NCI-H82 treated with DMSO at 0.1 percent for 48 hours (cell line): ENCODE measurements around the gene ALOXE3.
A peak's percentile ranks its signal among the peaks of the same experiment; 100 is the strongest.
"Not testable (repeated sequence)": the region's sequence is repeated elsewhere in the genome, so short reads cannot be mapped to it uniquely, and the experiment has no call there.

Source experiments
- DNase-seq: peaks from one replicate; lab custom pipeline; 2025; ENCODE audit not compliant: unreplicated experiment; lab: John Stamatoyannopoulos, UW

The ALOXE3 gene

DNA sequence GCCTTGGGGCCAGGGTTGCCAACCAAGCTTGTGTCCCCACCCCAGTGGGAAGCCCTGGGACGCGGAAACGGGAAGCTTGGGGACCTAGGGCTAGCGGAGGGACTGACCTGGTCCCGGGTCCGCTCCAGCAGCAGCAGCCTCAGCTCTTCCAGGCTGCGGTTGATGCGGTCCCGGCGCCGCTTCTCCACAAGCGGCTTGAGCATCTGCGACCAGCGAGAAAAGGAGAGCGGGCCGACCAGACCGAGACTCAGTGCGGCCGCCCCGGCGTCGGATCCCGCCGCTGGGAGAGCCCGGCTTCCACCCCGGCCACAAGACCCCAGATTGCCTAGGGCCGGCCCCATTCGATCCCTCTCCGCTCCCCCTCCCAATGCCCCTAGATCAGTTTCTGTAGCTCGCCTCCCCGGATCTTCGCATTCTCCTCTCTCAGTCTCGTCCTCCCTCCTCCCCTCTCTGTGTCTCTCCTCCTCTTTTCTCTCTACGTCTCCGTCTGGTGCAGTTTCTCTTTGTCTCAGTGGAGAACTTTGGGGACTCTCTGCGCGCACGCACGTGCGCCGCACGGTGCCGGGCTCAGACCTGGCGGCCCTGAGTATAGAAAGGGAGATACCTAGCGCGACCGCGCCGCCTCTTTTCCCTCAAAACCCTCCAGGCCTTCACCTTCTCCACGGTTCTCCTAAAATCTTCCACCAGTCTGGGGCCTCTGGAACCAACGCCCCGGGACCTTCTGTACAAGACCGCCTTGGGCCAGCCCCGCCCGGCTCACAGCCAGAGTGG is 4.8 kb upstream of the ALOXE3 start:
- no peak for DNase-seq

DNA sequence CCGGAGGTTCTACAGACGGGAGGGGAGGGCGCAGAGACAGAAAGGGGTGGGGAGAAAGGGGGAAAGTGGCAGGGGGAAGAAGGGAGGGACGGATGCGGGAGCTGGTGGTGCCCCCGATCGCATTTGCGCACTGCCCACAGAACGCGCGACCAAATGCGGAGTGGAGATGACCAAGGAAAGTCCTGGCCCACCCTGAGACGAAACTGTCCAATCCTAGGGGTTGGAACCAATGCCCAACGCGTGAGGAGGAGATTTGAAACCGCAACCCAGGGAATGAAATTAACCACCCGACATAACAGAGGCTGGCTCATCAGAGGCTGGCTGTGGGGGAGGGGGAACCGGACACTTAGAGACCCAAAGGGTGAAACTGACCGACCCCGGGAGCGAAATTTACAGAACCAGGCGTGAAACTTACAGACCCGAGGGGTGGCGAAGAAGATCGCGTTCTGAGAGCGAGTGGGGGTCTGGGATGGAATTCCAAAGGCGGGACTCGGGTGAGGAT is 4.2 kb upstream of the ALOXE3 start:
- no peak for DNase-seq

DNA sequence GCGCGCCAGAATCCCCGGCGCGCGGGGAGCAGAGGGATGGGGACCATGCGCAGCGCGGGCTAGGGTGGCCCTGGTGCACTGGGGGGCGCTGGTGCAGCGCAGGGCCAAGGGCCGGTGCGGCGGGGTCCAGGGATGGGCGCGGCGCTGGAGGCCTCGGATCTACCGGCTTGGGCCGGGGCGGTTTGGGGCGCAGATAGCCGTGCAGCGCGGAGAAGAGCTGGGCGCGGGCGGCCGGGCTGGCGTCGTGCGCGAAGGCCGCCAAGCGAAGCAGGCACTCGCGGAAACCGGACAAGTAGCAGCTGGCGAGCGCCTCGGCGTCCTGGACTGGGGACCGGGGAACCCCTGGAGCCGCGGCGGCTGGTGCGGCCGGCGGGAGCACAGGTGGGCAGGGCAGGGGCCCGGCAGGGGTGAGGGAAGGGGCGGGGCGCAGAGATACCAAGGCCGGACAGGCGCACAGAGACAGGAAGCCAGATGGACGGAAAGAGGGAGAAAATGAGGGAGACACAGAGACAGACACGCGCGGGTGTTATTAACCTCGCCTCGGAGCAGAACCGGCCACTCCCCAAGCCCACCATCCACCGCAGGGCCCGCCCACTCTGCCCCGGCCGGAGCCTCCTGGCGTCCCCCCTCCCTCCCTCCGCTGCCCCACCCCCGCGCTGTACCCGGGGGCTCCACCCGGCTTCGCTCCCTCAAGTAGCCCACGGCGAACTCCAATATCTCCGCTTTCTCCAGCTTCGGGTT is 3.5 kb upstream of the ALOXE3 start:
- no peak for DNase-seq

DNA sequence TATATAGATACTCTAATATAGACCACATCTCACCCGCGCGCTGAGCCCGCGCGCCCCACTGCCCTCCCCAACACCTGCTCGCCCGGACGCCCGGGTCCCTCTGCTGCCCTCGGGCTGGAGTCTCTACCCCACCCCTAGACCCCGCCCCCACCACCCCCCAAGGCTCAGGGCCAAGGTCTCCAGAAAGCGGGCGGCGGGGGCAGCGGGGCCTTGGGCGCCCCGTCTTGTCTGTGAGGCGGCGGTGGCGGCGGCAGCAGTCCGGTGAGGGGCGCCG is 3.0 kb upstream of the ALOXE3 start:
- no peak for DNase-seq

DNA sequence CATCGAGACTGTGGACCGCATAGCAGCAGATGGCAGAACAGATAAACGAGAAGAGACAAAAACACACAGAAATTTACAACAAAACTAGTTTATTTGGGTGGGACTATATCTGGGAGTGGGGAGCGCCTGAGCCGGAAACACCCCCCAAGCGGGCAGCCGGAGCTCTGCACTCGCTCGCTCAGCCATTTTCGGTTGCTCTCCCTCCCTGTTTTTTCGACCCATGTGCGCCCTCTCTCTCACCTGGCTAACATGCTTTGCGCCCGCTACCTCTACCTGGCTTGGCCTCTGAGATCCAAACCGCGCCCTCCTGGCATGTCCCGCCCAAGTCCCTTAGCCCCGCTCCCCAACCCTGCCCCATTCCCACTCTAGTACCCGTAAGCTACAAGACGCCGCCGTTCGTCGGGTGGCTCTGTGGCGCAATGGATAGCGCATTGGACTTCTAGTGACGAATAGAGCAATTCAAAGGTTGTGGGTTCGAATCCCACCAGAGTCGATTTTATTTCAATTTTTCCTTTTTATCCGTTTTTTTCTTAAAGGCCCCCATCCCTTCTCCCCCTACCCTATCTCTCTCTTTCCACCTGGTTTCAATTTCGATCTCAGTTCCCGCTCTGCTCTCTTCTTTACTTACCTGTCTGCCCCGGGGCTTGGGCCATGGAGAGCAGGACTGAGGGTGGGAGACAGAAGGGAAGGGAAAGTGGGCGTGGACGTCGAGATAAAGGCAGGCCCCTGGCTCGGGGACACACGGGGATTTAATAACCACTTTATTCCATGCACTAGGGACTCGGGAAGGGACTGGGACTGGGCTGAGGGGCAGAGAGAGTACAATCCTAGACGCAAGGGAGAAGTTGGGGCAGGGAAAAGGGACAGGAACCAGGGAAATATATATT is 2.4 kb upstream of the ALOXE3 start:
- DNase-seq: peak; percentile 89

DNA sequence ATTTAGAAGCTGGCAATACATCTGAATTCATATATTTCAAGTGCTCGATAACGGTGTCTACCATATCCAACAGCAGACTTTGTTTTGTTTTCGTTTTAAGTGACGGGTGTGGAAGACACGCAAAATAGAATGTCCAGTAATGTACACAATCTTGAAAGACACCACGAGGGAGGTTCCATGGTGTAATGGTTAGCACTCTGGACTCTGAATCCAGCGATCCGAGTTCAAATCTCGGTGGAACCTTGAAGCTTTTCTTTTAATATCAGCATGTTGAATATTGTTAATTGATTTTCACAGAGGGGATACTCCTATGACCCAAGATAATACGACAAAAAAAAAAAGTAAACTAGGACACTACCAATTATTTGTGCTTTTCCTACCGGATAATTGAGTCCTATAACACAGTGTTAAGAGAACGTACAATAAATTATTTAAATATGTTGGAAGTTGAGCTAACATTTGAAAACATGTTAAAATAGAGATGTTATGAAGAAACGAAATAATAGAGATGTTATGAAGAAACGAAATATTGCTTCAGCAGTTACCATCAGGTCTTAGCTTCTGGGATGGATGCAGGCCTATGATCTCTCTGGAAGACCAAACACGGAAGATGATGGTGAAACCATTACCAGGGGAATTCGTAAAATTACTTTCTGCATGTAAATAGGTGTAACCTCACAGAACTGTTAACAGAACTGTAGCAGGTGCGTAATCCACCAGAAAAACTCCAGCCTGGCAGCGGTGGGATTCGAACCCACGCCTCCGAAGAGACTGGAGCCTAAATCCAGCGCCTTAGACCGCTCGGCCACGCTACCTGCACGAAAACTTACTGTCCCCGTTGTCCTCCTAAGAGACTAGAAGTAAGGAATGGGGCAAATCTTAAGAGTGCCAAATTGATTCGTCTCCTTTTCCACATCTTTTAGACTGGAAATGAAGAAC is 1.5 kb upstream of the ALOXE3 start:
- peak; percentile 95 for DNase-seq

DNA sequence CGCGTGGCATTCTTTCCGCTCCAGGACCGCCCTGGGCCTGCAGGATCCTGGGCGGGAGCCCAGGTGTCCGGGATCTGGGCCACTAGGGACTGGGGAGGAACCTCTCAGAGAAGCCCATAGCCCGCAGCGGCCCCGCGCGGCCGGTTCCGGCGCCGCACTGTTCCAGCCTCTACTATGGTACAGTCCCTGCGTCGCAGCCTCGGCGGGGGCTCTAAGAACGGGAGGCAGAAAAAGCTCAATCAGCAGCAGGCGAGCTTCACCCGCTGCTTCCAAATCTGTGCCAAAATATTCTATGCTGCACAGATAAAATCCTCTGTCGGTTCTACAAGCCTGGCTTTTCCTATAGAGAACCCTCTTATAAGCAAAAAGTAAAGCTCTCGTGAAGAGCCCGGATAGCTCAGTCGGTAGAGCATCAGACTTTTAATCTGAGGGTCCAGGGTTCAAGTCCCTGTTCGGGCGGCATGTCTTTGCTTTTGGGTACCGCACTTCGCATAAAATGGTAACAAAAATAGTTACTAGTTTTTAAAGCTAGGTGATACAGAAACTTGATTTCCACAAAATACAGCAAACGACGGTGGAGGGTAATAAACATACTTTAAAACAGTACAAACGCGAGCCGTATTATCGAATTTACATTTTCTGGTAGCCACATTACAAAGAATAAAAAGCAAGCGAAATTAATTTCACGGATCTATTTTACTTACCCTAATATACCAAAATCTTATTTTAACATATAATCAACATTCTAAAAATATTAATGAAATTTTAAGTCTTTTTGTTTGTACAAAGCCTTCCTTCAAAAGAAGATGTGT is 661 bp upstream of the ALOXE3 start:
- DNase-seq: peak; percentile 90

DNA sequence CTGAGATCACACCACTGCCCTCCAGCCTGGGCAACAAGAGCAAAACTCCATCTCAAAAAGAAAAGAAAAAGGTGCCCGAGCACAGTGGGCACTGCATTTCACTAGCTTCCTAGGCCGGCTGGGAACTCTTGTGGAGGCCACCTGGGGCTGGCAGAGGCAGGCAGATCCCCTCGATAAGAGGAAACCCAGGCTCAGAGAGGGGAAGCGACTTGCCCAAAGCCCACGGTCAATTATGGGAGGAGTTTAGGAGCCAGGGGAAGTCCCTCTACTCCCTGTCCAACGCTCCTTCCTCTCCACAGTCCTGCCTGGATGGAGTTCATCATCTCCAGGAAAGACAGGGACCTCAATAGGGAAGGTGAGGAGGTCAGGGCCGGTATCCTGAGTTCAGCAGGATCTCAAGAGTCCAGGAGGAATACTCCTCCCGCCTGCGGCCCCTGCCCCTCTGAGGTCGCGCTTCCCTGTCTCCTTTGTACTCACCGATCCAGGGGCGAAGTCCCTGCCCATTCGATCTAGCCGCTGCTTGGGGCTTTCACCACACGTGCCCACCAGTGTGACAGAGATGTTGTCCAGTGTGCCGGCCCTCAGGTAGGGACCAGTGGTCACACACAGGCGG is 841 bp downstream of the ALOXE3 start:
- DNase-seq: no peak

DNA sequence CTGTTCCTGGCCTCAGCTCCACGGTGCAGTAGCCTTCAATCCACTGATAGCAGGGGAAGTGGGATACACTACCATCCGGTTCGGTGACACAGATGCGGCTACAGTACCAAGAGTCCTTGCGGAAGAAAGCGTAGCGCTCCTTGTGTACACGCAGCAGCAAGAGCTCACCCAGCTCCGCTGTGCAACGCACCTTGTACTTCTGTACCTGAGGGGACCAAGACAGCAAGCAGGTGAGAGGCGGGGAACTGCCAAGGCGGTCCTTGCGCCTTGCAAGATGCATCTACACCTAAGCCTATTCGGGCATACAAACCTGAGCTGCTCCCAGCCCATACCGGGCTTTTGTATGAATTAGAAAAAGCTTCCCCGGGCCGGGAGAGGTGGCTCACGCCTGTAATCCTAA is 1.5 kb downstream of the ALOXE3 start:
- no peak for DNase-seq

DNA sequence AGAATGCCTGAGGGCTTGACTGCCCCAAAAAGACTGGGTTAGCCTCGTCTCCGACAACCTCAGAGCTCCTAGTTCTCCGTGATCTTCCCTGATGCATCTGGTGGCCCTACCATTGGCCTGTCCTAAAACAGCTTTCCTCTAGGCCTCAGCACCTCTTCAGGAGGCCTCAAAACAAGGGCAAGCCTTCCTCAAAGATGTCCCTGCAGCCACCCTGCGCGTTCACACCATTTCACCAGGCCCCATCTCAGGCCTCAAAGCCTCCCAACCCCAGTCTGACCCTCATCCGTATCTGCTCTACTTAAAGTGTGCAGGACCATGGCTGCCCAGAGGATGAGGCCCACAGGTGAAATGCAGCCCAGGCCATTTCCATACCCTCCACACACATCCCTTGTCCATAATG is 7.4 kb downstream of the ALOXE3 start:
- no peak for DNase-seq

DNA sequence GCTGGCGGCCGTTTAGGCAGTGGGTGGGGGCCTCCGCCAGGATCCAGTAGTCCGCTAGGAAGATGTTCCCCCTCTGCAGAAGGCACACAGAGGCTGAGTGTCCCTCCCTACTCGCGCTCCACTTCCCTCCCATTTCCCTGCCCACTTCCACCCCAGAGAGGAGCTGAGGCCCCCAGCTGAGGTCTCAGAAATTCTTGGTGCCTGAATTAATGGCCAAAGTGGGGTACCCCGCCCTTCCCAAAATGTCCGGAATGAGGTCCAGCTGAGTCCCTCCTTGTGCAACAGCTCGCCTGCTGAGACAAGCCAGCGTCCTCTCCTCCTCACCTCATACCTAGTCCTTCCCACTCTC is 7.9 kb downstream of the ALOXE3 start:
- no peak for DNase-seq

DNA sequence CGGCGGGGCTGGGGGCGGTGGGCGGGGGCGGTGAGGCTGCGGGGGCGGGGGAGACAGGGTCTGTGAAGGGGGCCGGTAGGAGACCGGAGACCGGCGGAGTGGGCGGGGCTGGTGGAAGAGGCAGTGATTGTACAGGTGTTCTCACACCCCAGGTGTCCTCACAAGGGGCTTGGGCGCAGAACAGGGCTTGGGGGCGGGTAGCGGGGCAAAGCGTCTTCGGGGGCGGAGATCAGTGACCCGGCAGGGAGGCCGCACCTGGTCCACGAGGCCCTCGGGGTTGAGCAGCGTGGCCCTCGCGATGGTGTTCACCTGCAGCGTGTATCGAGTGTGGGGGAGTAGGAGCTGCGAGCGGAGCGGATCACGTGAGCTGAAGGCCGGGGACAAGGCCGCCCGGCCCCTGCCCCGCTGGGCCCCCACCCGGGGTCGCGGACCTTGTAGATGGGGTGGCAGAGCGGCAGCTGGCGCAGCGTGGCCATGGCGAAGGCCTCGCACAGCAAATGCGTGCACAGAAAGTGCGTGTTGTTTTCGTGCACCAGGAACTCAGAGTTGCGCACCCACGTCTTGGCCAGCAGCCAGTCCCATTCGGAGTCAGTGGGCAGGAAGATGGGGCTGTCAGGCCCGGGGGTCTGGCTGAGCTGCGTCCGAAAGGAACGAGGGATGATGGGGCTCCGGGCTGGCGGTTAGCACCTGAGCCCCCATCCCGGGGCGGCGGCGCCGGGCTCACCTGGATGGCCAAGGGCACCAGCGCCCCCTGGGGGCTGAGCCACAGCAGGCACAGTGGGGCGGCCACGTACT is 8.5 kb downstream of the ALOXE3 start:
- peak; percentile 37 for DNase-seq

DNA sequence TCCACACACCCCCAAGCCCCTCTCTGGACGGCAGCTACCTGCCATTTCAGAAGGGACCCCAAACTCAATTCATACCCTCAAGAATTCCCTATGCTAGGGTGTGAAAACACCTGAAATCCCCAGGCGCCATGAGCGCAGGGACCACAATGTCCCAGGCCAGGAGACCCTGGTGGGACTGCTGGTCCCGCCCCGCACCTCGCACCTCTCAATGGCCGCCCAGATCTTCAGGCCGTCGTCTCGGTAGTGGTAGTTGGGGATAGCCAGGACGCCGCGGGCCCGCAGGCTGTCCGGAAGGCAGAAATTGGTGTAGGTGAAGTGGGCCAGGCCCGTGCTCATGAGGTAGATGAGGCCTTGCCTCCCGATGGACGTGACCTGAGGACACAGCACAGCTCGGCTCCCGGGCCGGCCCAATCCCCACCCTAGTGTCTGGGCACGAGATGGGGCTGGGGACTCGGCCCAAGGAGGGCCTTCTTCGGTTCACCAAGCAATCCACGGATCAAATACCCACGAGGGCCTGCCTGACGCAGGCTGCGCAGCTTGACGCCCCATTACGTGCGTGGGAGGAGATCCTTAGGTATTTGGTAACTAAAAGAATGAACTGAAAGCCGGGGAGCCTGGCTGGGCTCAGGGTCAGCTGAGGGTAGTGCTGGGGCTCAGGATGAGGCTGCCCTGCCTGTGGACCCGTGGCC is 9.2 kb downstream of the ALOXE3 start:
- DNase-seq: no peak

DNA sequence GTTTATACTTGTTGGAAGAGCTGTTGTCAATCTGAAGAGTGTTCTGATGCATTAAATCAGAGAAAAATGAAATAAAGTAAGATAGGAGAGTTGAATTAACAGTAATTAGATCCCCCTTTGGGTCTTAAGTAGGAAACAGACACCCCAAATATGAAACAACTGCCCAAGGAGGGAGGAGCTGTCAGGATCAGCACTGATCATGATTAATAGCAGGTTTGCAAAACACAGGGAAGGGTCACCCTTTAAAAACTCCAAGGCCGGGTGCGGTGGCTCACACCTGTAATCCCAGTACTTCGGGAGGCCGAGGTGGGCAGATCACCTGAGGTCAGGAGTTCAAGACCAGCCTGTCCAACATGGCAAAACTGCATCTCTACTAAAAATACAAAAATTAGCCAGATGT is 11.3 kb downstream of the ALOXE3 start:
- not testable (repeated sequence) for DNase-seq

DNA sequence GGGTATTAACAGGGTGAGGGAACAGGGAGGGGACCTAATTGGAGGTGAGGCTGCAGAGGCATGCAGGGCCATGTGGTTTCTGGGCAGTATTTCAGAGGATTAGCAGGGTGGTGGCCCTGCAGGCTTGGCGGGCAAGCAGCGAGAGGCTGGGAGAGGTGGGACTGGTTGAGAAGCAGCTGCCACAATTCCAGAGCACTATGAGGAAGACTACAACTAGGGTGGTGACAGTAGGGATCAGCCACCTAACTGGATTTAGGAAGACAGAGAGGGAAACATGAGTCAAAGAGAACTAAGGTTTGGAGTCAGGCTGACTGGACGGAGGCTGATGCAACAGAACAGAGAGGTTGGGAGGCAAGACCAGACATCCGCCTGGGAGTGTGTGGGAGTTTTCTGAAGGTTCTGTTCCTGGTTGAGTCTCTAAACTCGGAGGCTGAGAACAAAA is 12.3 kb downstream of the ALOXE3 start:
- peak; percentile 98 for DNase-seq

DNA sequence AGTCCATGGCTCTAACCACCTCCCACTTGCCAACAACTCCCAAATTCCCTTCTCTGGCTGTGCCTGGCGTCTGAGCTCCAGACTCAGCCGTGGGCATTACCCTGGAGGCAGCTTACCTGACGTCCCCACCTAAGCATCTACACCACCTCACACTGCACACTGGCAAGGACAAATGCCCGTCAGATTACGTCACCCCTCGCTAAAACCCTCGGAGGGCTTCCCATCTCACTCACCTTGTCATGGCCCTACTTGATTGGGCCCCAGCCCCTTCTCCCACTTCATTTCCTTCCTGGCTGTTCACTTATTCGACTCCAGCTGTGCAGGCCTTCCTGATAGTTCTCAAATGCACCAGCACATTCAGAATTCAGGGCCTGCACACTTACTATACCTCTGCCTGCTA is 13.4 kb downstream of the ALOXE3 start:
- DNase-seq: no peak

DNA sequence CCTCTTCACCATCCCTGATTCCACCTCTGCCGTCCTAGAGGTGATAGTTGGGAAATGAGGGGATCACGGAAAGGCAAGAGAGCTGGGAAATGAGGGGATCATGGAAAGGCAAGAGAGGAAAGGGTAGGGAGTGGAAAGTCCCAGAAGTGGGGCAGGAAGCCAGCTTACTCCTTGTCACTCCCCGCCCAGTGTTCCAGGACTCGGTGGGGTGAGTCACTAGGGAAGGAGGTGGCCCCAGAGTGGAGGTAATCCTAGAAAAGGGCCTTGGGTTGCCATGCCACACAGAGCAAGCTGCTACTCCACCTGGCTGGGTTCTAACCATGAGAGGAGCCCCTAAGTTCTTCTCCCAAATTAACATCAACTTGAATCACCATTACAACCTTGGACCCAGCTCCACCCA is 14.8 kb downstream of the ALOXE3 start:
- no peak for DNase-seq

DNA sequence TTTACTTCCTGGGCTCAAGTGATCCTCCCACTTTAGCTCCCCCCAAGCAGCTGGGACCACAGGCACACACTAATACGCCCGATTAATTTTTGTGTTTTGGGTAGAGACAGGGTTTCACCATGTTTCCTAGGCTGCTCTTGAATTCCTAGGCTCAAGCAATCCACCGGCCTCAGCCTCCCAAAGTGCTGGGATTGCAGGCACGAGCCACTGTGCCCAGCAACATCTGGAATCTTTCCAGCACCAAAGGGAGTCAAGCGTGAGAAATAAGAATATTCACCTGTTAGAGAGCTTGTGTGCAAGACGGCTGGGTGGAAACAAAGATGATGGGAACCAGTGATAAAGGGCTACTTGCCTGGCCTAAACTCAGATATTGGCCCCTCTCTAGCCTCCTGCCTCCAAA is 16.6 kb downstream of the ALOXE3 start:
- DNase-seq: no peak
